ENCODE data around the gene SHB. TPM values are rescaled to one million over a fixed set of nuclear protein-coding genes. Genes with fewer than 3 reads are reported as not detected.

Gene SHB
- total RNA-seq, 1 experiment from 2014 or later, result 28.7 TPM

GRCh38 chr9:38010918-38011704 is 57.9 kb downstream of the SHB start (continued):
- TF ChIP-seq, protein P1, sequence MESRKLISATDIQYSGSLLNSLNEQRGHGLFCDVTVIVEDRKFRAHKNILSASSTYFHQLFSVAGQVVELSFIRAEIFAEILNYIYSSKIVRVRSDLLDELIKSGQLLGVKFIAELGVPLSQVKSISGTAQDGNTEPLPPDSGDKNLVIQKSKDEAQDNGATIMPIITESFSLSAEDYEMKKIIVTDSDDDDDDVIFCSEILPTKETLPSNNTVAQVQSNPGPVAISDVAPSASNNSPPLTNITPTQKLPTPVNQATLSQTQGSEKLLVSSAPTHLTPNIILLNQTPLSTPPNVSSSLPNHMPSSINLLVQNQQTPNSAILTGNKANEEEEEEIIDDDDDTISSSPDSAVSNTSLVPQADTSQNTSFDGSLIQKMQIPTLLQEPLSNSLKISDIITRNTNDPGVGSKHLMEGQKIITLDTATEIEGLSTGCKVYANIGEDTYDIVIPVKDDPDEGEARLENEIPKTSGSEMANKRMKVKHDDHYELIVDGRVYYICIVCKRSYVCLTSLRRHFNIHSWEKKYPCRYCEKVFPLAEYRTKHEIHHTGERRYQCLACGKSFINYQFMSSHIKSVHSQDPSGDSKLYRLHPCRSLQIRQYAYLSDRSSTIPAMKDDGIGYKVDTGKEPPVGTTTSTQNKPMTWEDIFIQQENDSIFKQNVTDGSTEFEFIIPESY (IDR thresholded peaks at IDR 0.05; ENCODE audit: extremely low read depth, insufficient replicate concordance, low read length), result no peak
- TF ChIP-seq ZNF274 (IDR thresholded peaks at IDR 0.05; ENCODE audit: low read depth, low read length), result no peak
- no peak for TF ChIP-seq SP1 (IDR thresholded peaks at IDR 0.05; ENCODE audit: low read depth)
- TF ChIP-seq CEBPB (IDR thresholded peaks at IDR 0.05; ENCODE audit: low read depth), result no peak
- no peak for TF ChIP-seq TCF7L2 (IDR thresholded peaks at IDR 0.05; ENCODE audit: borderline replicate concordance, extremely low read depth, insufficient read depth, insufficient read length)
- no peak for TF ChIP-seq EGR1 (IDR thresholded peaks at IDR 0.05; ENCODE audit: low read depth)
- no peak for TF ChIP-seq ZFX (IDR thresholded peaks at IDR 0.05)

DNA sequence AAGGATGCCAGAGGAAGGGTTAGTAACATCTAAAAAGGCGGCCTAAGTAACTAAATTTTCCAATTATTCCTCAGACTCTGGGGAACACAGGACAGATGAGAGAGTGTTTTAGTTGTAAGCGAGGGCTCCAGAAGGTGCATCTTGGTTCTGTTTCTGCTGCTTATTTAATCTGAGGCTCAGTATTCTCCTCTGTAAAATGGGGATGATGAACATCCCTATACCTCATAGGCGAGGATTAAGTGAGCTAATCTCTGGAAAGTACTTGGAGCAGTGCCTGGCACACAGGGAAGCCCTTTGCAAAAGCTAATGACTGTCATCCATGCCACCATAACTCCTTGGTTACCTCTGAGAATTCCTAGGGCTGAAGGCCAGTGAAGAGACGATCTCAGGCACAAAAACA is 59.0 kb downstream of the SHB start:
- ATAC-seq (no peak), DNase-seq (ENCODE audit: low read depth, low spot score) (no peak)
- Histone ChIP-seq H3K9ac (ENCODE audit: low read length) (no peak overlapping the region), H3K36me3 (ENCODE audit: control insufficient read depth in 1 of 2, insufficient read depth in 2 of 2, low read length in 2 of 2) (no peaks in the 10 kb centered on the region), H3K79me2 (ENCODE audit: insufficient read depth, low read length) (peaks cover 47% of the 10 kb centered on the region), H4K20me1 (ENCODE audit: insufficient read depth) (no peaks in the 10 kb centered on the region), H3K9me2 (ENCODE audit: insufficient read depth) (no peaks in the 10 kb centered on the region), H3K4me1 (ENCODE audit: control insufficient read depth in 1 of 2, insufficient read depth in 2 of 2, low read length in 2 of 2) (peaks cover 54 to 76% of the 10 kb centered on the region in 2 experiments), H3K4me3 (replicated peaks in 1 of 2; ENCODE audit: low read depth in 1 of 2, low read length in 2 of 2) (no peak overlapping the region), H3K27me3 (ENCODE audit: insufficient read depth, low read length) (no peaks in the 10 kb centered on the region), H3K4me2 (ENCODE audit: low read length) (peak overlapping the region; percentile 75; the same call in 1 of the 2 replicates), H3K9me3 (ENCODE audit: control insufficient read depth in 1 of 2, insufficient read depth in 1 of 2, low read depth in 1 of 2, low read length in 2 of 2) (no peaks in the 10 kb centered on the region), H2AFZ (ENCODE audit: low read depth, low read length, poor library complexity, severe bottlenecking) (no peak overlapping the region), H3K27ac (ENCODE audit: low read depth, low read length) (no peak overlapping the region)
- intact Hi-C loops (cut with micrococcal nuclease), result loop anchor here (10.0 kb wide), 1 partner anchor 55 kb away; the partner anchor contains the start of gene SHB
- TF ChIP-seq JUND (IDR thresholded peaks at IDR 0.05) (no peak), CBX3 (IDR thresholded peaks at IDR 0.05; ENCODE audit: low read depth) (no peak), EZH2 (IDR thresholded peaks at IDR 0.05) (no peak), RAD21 (IDR thresholded peaks at IDR 0.05; ENCODE audit: low read depth) (no peak), CEBPB (IDR thresholded peaks at IDR 0.05; ENCODE audit: low read depth) (no peak), POLR2AphosphoS5 (IDR thresholded peaks at IDR 0.05; ENCODE audit: low read depth, low read length) (no peak)
- TF ChIP-seq, protein P2, sequence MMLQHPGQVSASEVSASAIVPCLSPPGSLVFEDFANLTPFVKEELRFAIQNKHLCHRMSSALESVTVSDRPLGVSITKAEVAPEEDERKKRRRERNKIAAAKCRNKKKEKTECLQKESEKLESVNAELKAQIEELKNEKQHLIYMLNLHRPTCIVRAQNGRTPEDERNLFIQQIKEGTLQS (IDR thresholded peaks at IDR 0.05), result no peak
- ChIA-PET RAD21 (ENCODE audit: low non-redundant PET in 1 of 2, low total read pairs in 2 of 2, uncharacterized antibody in 2 of 2, unreplicated experiment in 2 of 2) (no interaction called here), CTCF (no interaction called here), POLR2A (no interaction called here)
- no TSS peak for BruUV-seq (replicated peaks)
